Measurements from ENCODE around the gene CD68.
A peak's percentile ranks its signal among the peaks of the same experiment; 100 is the strongest.

CD68 gene, protein sequence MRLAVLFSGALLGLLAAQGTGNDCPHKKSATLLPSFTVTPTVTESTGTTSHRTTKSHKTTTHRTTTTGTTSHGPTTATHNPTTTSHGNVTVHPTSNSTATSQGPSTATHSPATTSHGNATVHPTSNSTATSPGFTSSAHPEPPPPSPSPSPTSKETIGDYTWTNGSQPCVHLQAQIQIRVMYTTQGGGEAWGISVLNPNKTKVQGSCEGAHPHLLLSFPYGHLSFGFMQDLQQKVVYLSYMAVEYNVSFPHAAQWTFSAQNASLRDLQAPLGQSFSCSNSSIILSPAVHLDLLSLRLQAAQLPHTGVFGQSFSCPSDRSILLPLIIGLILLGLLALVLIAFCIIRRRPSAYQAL

DNA sequence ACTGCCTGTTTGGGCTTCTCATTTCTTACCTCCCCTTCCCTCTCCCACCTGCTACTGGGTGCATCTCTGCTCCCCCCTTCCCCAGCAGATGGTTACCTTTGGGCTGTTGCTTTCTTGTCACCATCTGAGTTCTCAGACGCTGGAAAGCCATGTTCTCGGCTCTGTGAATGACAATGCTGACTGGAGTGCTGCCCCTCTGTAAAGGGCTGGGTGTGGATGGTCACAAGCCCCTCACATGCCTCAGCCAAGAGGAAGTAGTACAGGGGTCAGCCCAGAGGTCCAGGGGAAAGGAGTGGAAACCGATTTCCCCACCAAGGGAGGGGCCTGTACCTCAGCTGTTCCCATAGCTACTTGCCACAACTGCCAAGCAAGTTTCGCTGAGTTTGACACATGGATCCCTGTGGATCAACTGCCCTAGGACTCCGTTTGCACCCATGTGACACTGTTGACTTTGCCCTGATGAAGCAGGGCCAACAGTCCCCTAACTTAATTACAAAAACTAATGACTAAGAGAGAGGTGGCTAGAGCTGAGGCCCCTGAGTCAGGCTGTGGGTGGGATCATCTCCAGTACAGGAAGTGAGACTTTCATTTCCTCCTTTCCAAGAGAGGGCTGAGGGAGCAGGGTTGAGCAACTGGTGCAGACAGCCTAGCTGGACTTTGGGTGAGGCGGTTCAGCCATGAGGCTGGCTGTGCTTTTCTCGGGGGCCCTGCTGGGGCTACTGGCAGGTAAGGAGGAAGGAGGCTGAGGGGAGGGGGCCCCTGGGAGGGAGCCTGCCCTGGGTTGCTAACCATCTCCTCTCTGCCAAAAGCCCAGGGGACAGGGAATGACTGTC is at the start of gene CD68:
Gene CD68, plus strand, starts transcription at position 638 of the 833 bp plus-strand sequence. Its CDS starts 40 bp downstream, at position 678.
- H3K36me3 ChIP-seq (ENCODE audit: insufficient read depth, low read length) = peaks cover 50% of the 10 kb centered on the region
- TF ChIP-seq POLR2AphosphoS5 (IDR thresholded peaks at IDR 0.05; ENCODE audit: borderline replicate concordance, low read depth, low read length) = peak; percentile 87
- TF ChIP-seq EZH2 (IDR thresholded peaks at IDR 0.05) = no peak
- H3K9me3 ChIP-seq (ENCODE audit: low read depth, low read length) = no peaks in the 10 kb centered on the region
- H3K9ac ChIP-seq (ENCODE audit: insufficient read length) = no peak within 1 kb of the TSS
- H3K4me3 ChIP-seq = peak within 1 kb of the TSS; percentile 24; the same call in 1 of the 2 replicates
- peak within 1 kb of the TSS; percentile 92 for H3K27ac ChIP-seq
- DNase-seq (ENCODE audit: low read depth, low spot score) = no peak

DNA sequence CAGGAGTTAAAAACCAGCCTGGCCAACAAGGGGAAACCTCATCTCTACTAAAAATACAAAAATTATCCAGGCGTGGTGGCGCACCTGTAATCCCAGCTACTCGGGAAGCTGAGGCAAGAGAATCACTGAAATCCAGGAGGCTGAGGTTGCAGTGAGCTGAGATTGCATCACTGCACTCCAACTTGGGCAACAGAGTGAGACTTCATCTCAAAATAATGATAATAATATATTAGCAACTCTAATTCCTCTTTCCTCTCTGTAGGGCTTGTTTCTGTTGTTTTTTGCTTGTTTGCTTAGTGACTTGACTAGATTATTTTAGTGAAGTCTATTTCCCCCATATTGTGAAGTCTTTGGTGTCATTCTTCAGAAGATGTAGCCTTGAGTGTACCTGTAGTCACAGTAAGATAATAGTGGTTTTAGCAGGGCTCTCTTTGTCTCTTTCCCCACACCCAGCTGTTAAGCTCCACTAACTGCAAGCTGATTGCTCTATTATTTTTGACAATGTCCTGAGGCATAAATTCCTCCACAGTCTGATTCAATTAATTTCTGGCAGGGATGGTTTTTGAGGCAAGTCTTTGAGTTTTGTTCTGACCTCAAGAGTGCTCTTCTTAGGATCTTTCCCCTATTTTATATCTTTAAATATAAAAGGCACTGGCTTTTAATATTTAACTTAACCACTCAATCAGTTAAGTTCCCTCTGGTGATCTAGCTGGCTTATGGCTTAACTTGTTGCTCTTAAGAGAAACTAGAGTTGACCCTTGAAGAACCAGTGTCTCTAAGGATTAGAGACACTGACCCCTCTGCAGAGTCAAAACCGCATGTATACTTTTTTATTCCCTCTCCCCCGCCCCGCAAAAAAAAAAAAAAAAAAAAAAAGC is 49.2 kb upstream of the CD68 start:
- no peak for DNase-seq (ENCODE audit: low read depth, low spot score)
- no peaks in the 10 kb centered on the region for H3K36me3 ChIP-seq (ENCODE audit: insufficient read depth, low read length)
- H3K9ac ChIP-seq (ENCODE audit: insufficient read length) = no peak overlapping the region
- no peak overlapping the region for H3K4me3 ChIP-seq
- no peaks in the 10 kb centered on the region for H3K9me3 ChIP-seq (ENCODE audit: low read depth, low read length)
- H3K27ac ChIP-seq = no peak overlapping the region
- TF ChIP-seq EZH2 (IDR thresholded peaks at IDR 0.05) (no peak), FOXP2 (optimal IDR thresholded peaks at IDR 0.05; ENCODE audit: control extremely low read depth, extremely low read length, insufficient read depth) (no peak), POLR2AphosphoS5 (IDR thresholded peaks at IDR 0.05; ENCODE audit: borderline replicate concordance, low read depth, low read length) (no peak)

DNA sequence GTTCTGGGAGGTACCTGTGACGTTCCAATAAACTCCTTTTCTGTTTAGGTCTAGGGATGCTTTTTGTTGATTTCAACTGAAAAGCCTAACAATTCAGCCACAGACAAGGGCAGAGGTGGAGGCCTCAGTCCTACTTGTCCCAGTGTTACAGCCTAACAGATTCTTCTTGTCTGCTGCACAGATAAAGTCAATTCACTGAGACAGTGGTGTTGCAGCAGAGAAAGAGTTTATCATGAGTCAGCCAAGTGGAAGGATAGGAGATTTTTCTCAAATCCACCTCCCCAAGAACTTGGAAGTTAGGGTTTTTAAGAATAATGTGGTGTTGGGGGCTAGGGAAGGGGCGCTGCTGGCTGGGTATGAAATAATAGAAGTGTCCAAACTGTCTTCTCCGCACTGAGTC is 41.4 kb upstream of the CD68 start:
- Histone ChIP-seq H3K4me3 (no peak overlapping the region), H3K9me3 (ENCODE audit: low read depth, low read length) (no peaks in the 10 kb centered on the region), H3K36me3 (ENCODE audit: insufficient read depth, low read length) (no peaks in the 10 kb centered on the region), H3K27ac (no peak overlapping the region), H3K9ac (ENCODE audit: insufficient read length) (no peak overlapping the region)
- no peak for TF ChIP-seq FOXP2 (optimal IDR thresholded peaks at IDR 0.05; ENCODE audit: control extremely low read depth, extremely low read length, insufficient read depth)
- TF ChIP-seq POLR2AphosphoS5 (IDR thresholded peaks at IDR 0.05; ENCODE audit: borderline replicate concordance, low read depth, low read length) = no peak
- TF ChIP-seq EZH2 (IDR thresholded peaks at IDR 0.05) = no peak
- DNase-seq (ENCODE audit: low read depth, low spot score) = no peak

DNA sequence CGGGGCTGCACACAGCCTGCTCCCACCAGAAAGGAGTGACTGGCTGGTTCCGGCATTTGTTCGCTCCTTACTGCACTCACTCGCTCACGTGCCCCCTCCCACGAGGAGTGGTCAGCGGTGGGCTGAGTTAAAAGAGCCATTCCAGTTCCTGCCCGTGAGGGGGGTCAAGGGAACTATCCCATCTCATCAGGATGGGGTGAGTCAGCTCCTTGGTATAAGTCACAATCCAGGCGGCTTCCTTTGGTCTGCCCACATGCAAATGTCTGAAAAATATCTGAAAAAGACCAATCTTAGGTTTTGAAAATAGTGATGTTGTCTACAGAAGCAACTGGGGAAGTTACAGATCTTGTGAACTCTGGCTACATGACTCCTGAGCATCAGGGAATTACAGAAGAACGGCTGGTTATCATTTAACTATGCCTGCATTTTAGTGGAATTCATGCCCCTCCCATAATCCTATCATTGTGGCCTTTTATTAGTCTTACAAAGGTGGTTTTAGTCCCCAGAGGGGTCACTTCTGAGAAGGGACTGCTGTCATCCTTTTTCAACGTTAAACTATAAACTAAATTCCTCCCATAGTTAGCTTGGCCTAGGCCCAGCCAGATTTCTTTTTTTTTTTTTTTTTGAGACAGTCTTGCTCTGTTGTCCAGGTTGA is 40.4 kb upstream of the CD68 start:
- TF ChIP-seq POLR2AphosphoS5 (IDR thresholded peaks at IDR 0.05; ENCODE audit: borderline replicate concordance, low read depth, low read length) = no peak
- no peak for TF ChIP-seq FOXP2 (optimal IDR thresholded peaks at IDR 0.05; ENCODE audit: control extremely low read depth, extremely low read length, insufficient read depth)
- TF ChIP-seq EZH2 (IDR thresholded peaks at IDR 0.05) = no peak
- Histone ChIP-seq H3K36me3 (ENCODE audit: insufficient read depth, low read length) (no peaks in the 10 kb centered on the region), H3K9me3 (ENCODE audit: low read depth, low read length) (no peaks in the 10 kb centered on the region), H3K27ac (no peak overlapping the region), H3K9ac (ENCODE audit: insufficient read length) (no peak overlapping the region), H3K4me3 (no peak overlapping the region)
- DNase-seq (ENCODE audit: low read depth, low spot score) = no peak

DNA sequence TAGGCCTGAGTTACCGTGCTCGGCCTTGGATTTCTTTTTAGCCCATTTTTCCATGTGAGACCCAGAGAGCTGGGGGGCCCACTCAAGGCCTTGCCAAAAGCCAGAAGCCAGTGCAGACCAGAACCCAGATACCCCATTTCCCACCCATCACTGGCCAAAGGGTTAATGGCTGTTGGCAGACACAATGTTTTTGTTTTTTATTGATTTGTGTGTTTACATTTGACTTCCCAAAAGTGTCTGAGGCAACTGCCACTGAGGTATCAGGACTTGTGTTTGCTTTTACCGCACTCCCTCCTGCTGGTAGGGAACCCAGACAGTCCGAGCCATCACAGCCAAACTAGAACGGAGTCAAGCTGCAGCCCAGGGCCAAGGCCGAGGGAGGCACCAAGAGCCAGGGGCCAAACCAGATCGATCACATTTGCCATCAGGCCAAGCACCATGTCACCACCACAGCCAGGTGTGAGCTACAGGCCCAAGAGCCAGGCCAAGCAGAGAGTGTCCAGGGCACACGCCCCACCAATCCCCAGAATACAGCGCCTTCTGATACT is 38.3 kb upstream of the CD68 start:
- no peak for DNase-seq (ENCODE audit: low read depth, low spot score)
- Histone ChIP-seq H3K9ac (ENCODE audit: insufficient read length) (no peak overlapping the region), H3K9me3 (ENCODE audit: low read depth, low read length) (no peaks in the 10 kb centered on the region), H3K4me3 (no peak overlapping the region), H3K27ac (no peak overlapping the region), H3K36me3 (ENCODE audit: insufficient read depth, low read length) (no peaks in the 10 kb centered on the region)
- TF ChIP-seq EZH2 (IDR thresholded peaks at IDR 0.05) = no peak
- TF ChIP-seq POLR2AphosphoS5 (IDR thresholded peaks at IDR 0.05; ENCODE audit: borderline replicate concordance, low read depth, low read length) = no peak
- no peak for TF ChIP-seq FOXP2 (optimal IDR thresholded peaks at IDR 0.05; ENCODE audit: control extremely low read depth, extremely low read length, insufficient read depth)

DNA sequence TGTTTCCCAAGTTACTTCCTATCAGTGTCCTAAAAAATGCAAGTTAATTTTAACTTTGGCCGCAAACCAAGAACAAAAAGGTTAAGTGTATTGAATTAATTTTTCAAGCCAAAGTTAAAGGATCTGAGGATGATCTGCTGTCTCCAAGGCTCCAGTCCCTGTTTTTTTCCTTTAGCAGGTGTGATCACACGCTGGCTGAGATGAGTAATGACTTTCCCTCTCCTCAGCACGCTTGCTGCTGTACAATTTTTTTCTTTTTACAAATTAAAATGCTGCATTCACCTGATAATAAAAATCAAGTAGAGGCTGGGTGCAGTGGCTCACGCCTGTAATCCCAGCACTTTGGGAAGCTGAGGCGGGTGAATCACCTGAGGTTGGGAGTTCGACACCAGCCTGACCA is 34.5 kb upstream of the CD68 start:
- Histone ChIP-seq H3K9me3 (ENCODE audit: low read depth, low read length) (no peaks in the 10 kb centered on the region), H3K36me3 (ENCODE audit: insufficient read depth, low read length) (no peaks in the 10 kb centered on the region), H3K27ac (no peak overlapping the region), H3K9ac (ENCODE audit: insufficient read length) (no peak overlapping the region), H3K4me3 (no peak overlapping the region)
- TF ChIP-seq EZH2 (IDR thresholded peaks at IDR 0.05) (no peak), FOXP2 (optimal IDR thresholded peaks at IDR 0.05; ENCODE audit: control extremely low read depth, extremely low read length, insufficient read depth) (no peak), POLR2AphosphoS5 (IDR thresholded peaks at IDR 0.05; ENCODE audit: borderline replicate concordance, low read depth, low read length) (no peak)
- DNase-seq (ENCODE audit: low read depth, low spot score) = no peak

DNA sequence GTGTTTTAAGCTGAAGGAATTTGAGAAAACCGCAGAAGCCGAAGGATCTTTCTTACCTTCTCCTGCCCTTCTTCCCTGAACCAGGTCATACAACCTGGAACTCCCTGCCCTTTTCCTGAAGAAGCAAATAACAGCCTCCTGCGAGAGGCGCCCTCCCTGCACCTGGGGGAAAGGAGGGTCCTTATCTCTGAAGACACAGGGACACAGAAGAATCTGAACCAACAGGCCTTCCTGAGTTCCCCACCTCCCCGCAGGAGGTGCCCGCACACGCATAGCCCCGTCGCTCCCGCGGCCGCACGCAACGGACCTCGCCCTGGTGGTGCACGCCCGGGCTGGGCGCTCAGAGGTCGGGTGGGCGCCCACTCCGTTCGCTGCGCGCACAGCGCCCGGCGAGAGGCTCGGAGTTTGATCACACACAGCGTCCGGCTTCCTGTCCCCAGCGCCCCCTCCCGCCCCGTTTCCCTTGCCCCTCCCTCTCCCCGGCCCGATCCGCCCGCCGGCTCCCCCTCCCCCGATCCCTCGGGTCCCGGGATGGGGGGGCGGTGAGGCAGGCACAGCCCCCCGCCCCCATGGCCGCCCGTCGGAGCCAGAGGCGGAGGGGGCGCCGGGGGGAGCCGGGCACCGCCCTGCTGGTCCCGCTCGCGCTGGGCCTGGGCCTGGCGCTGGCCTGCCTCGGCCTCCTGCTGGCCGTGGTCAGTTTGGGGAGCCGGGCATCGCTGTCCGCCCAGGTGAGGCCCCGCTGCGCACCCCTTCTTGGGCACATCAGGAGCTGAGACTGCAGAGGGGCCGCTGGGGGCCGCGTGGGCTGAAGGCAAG is 30.6 kb upstream of the CD68 start, which contains the start of gene TNFSF12:
Gene TNFSF12, plus strand, starts transcription at position 474 of the 816 bp plus-strand sequence. Its CDS starts 96 bp downstream, at position 570.
- H3K36me3 ChIP-seq (ENCODE audit: insufficient read depth, low read length) = no peaks in the 10 kb centered on the region
- TF ChIP-seq EZH2 (IDR thresholded peaks at IDR 0.05) = no peak
- TF ChIP-seq FOXP2 (optimal IDR thresholded peaks at IDR 0.05; ENCODE audit: control extremely low read depth, extremely low read length, insufficient read depth) = no peak
- TF ChIP-seq POLR2AphosphoS5 (IDR thresholded peaks at IDR 0.05; ENCODE audit: borderline replicate concordance, low read depth, low read length) = no peak
- DNase-seq (ENCODE audit: low read depth, low spot score) = no peak
- H3K27ac ChIP-seq = no peak within 1 kb of the TSS
- H3K9ac ChIP-seq (ENCODE audit: insufficient read length) = no peak within 1 kb of the TSS
- no peak within 1 kb of the TSS for H3K4me3 ChIP-seq
- H3K9me3 ChIP-seq (ENCODE audit: low read depth, low read length) = no peaks in the 10 kb centered on the region

Data from SK-N-MC (cell line).